Stimulated activated naive CD8-positive, alpha-beta T cell treated with anti-CD3 and anti-CD28 coated beads, Interleukin-15, Interleukin-2, amounts not matched to agents 100 U/mL and 50 U/mL, for 24 hours (primary cell): ENCODE data around the gene TSPAN11.
"Not testable (repeated sequence)": the region's sequence is repeated elsewhere in the genome, so short reads cannot be mapped to it uniquely, and the experiment has no call there.

Experiments used
- ATAC-seq: fragments of 150-1000 bp; cut with Tn5 transposase; one replicate; pipeline ENCODE4 v1.10.0; 2021
- DNase-seq: peaks from one replicate; pipeline ENCODE4 v3.0.0; 2021

TSPAN11 gene

DNA sequence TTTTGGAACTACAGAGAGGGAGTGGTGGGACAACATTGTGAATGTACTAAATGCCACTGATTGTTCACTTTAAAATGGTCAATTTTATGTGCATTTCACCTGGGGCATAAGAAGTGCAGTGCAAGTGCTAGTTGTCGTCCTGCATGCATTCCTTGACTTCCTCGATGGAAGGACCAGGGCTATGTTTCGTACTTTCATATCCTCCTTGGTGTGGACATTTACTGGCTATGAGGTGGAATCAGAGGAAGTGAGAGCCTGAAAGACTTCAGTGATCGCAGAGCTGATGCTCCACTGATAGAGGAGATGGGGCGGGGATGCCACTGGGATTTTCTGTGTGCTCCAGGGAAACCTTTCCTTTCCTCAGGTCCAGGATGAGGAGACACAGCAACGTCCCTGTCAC is 93.0 kb downstream of the TSPAN11 start:
- DNase-seq (no peak), ATAC-seq (no peak)

DNA sequence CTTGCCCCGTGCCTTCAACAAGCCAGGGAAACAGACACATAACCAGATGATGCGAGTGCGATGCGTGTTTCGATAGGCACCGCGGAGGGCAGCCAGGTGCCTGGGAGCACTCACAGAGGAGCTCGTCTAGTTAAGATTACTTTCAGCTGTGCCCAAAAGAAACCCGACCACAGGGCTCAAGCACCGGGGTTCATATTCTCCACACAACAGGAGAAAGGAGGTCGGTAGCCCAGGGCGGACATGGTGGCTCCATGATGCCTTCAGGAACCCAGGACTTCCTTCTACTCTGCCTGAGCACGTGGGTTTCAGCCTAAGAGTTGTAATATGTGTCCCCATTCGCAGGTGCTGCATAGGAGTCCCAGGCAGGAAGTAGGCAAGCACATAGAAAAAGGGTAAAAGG is 93.4 kb downstream of the TSPAN11 start:
- ATAC-seq, result no peak
- no peak for DNase-seq

GRCh38 chr12:31020385-31021166 is 94.0 kb downstream of the TSPAN11 start:
- DNase-seq, result no peak
- ATAC-seq, result no peak

DNA sequence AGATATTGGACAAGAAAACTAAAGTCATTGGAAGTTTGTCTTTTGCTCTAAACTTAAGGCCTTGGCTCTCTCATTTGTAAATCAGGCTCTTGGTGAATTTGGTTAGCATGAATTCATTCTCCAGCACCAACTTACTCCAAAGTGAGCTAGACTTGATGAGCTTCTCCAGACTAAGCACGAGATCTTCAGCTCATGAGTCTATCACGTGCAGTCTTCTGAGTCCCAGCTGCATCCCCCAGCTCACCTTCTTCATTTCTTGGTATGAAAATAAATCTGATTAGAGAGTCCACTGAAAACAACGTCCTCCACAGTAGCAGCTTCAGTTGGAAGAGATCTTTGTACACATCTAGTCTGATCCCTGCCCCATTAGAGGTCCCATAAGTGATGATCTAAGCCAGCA is 94.6 kb downstream of the TSPAN11 start:
- no peak for ATAC-seq
- DNase-seq, result no peak

DNA sequence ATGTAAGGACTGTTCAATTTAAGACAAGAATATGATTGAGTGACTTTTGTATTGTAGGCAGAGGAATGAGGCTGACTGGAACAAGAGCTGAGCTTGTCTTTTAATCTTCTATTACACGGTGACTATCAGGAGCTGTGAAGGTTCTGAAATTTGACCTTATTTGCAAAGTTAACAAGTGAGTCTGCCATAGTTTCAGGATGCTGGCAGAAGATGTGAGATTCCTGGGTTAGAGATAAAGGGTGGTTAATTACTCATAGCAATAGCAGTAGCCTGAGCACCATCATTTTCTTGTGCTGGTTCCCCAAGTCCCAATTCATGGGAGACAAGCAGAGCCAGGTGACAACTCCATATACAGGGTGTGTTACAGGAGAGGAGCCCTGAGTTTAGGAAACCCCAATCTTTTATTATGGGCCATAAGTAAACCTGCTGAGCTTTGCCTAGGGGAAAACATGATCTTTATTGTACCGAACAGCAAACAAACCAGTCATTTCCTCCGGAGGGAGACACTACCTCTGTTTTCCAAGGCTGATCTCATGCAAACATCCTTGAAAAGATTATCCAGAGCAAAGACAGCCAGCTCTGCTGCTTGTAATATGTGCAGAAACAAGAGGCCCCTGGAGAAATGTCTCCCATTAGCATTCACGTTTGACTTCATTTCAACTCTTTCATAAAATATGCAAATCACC is 95.4 kb downstream of the TSPAN11 start:
- no peak for ATAC-seq
- DNase-seq, result no peak

- ATAC-seq (no peak), DNase-seq (no peak)
Measured at GRCh38 chr12:31023271-31023724, 96.8 kb downstream of the TSPAN11 start.

- DNase-seq, result no peak
- no peak for ATAC-seq
Measured at GRCh38 chr12:31026202-31026601, 99.7 kb downstream of the TSPAN11 start.

- DNase-seq, result not testable (repeated sequence)
Measured at GRCh38 chr12:31027006-31027405, 100.5 kb downstream of the TSPAN11 start.

DNA sequence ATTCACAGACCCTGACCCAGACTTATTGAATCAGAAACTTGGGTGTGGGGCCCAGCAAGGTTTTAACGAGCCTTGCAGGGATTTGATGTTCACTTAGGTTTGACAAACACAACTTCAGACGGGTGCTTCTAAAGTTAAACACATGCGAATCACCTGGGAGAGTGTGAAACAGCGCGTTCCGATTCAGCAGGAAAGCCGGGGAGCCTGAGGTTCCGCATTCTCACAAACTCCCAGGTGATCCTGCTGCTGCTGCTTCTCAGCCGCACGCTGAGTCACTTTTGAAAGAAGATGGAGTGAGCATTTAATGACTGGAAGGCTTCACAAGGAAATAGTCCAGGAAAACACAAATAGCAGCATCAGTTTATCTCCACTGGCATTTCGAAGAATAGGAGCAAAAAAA is 102.9 kb downstream of the TSPAN11 start:
- DNase-seq (no peak), ATAC-seq (no peak)

More at GRCh38 chr12:31027006-31027405, 100.5 kb downstream of the TSPAN11 start:
- ATAC-seq, result not testable (repeated sequence)

DNA sequence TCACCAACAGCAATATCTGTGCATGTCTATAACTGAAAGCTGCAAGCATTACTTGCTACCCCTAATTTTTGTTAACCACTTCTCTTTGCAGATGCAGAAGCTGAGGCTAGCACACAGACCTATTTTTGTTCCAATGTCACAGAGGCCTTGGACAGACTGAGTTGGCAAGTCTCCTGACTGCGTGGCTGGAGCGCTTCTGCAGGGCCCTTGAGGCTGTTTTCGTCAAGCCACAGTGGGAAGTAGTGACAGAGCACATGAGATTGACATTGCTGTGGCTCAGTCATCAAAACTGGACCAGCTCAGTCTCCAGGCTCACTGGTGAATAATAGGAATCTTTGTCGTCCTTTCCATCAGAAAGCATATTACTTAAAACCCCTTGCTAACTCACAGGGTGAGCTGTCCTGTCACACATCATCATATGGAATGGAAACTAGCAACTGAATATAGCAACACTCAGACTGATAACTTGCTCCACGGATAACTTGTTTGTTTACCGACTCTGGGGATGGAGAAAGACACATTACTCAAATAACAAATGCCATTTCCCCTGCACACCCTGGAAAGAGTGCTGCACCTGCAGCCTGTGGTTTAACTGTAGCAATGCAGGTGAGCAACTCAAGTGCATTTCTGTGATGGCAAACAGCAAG is 103.5 kb downstream of the TSPAN11 start:
- DNase-seq (no peak), ATAC-seq (no peak)

DNA sequence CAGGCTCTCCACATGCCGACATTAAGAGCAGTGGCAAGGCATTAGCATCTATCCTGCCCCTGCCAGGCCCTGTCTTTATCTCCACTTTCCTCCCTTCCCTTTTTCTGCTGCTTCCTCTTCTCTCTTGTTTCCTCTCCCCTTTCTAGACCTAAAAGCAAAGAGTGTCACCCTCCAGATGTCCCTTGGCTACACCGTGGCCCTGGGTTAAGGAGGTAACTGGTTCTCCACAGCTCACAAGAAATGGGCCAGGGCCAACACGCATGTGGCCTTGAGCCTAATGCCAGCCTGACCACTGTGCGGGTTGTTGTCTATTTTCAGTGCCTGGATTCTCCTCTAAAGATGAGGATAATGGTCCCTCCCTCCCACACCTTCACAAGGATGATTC is 105.4 kb downstream of the TSPAN11 start:
- no peak for DNase-seq
- ATAC-seq, result no peak

- ATAC-seq, result no peak
- DNase-seq, result no peak
Measured at GRCh38 chr12:31033146-31033545, 106.6 kb downstream of the TSPAN11 start.

DNA sequence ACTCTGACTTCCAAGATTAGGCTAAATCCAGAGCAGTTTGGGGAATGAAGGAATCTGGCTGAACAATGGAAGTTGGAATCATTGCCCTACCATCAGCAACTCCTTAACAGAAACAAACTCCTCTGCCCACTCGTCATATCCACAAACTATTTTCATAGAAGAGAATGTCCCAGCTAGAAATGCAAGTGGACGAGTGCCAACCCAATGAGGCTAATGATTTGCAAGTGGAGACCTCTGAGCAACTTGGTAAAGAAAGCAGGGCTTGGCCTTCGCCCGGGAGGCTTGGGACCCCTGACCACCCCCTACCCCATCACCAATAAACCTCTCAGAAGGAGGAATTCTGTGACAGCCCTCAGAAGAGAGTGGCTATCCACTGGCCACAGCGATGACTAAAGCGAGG is 107.1 kb downstream of the TSPAN11 start:
- no peak for ATAC-seq

DNA sequence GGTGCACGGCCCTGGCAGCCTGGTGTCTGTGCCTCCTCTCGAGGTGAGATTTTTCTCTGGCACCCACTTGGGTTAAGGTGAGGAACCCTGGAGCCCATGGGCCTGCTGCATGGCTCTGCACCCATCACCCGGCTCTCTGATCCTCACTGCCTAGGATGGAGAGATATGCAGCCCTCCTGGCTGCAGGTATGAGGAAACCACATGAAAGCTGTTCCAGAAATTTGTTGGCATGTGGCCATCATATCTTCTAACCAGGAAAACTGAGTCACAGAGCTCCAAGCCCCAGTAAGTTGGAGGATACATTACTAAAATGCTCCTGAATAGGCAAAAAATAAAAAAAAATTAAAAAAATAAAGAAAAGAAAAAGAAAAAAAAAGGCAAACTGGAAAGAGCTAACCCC is 107.8 kb downstream of the TSPAN11 start:
- ATAC-seq (no peak), DNase-seq (no peak)

More for the DNA sequence above, 107.1 kb downstream of the TSPAN11 start:
- DNase-seq, result no peak

- ATAC-seq (no peak), DNase-seq (no peak)
Measured at GRCh38 chr12:31035226-31035625, 108.7 kb downstream of the TSPAN11 start.

- no peak for ATAC-seq
- DNase-seq, result no peak
Measured at GRCh38 chr12:31035967-31036665, 109.6 kb downstream of the TSPAN11 start.

DNA sequence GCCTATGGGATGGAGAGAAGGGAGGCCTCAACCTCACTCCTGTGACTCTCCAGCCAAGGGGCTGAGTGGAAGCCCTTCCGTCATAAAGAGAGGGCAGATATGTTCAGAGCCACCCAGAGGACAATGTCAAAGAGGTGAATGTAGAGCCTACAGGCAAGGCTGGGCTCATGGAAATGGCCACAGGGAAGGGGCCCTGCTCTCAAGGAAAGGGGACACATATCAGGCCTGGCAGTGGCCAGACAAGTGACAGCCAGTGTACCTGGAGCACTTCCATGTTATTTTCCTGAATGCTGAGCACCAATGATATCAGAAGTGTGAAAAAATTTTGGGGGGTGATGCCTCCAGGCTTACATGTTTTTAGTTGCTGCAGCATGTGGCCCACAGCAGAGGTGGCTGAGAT is 110.5 kb downstream of the TSPAN11 start:
- DNase-seq (no peak), ATAC-seq (no peak)

- DNase-seq (no peak), ATAC-seq (no peak)
Measured at GRCh38 chr12:31037931-31038330, 111.4 kb downstream of the TSPAN11 start.

DNA sequence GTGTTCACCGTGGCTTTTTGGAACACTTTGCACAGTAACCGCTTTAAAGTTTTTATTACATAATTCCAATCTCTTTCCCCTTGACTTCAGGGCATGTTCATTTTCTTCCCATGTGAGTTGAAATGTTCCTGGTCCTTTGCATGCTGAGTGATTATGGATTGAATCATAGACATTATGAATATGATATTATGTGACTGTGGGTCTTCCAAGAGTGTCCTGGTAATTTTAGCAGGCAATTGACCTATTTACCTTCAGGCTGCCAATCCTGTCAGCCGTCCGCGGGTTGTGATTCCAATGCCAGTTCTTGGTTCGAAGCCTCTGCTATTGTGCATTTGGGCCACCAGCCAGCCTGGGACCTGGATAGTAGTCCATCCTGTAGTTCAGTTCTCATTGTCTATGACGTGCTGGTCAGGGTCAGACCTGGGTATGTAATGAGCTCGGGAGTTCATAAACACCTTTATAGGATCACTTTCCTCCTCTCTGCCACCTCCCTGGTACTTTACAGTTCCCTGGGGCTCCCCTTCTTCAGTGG is 114.6 kb downstream of the TSPAN11 start:
- DNase-seq (no peak), ATAC-seq (no peak)
